KMS-11 (cell line): ENCODE data around the gene PSMC2.
"Not testable (repeated sequence)": the region's sequence is repeated elsewhere in the genome, so short reads cannot be mapped to it uniquely, and the experiment has no call there.

ENCODE experiments used
- H2AFZ ChIP-seq: fragments of 200-600 bp; sonication (generic); 2 replicates; pipeline ENCODE4 v1.6.1; 2016; ENCODE audit warnings: antibody characterized with exemption, mixed run types, low read depth
- H3K27ac ChIP-seq: fragments of 200-600 bp; sonication (generic); 2 replicates; pipeline ENCODE4 v1.6.1; 2016; ENCODE audit warnings: mild to moderate bottlenecking, mixed run types
- H3K27me3 ChIP-seq: fragments of 200-600 bp; sonication (generic); 2 replicates; pipeline ENCODE4 v1.6.1; 2017; ENCODE audit warnings: mild to moderate bottlenecking, low read depth, mixed run types, moderate library complexity; ENCODE audit not compliant: insufficient read depth
- H3K36me3 ChIP-seq: fragments of 200-600 bp; sonication (generic); 2 replicates; pipeline ENCODE4 v1.6.1; 2017; ENCODE audit warnings: mild to moderate bottlenecking, mixed run types; ENCODE audit not compliant: insufficient read depth
- H3K4me1 ChIP-seq: fragments of 200-600 bp; sonication (generic); 2 replicates; pipeline ENCODE4 v1.6.1; 2016; ENCODE audit warnings: mild to moderate bottlenecking, low read depth, mixed run types; ENCODE audit not compliant: poor library complexity, severe bottlenecking
- H3K4me2 ChIP-seq: fragments of 200-600 bp; sonication (generic); 2 replicates; pipeline ENCODE4 v1.7.0; 2016; ENCODE audit warnings: mild to moderate bottlenecking, mixed run types
- H3K4me3 ChIP-seq: fragments of 200-600 bp; sonication (generic); IDR thresholded peaks from 2 replicates; pipeline ENCODE4 v1.6.1; 2017; ENCODE audit warnings: low read depth, low read length, mixed read lengths; ENCODE audit not compliant: insufficient read depth
- H3K79me2 ChIP-seq: fragments of 200-600 bp; sonication (generic); 2 replicates; pipeline ENCODE4 v1.6.1; 2016; ENCODE audit warnings: low read depth, mixed run types; ENCODE audit not compliant: insufficient read depth
- H3K9ac ChIP-seq: fragments of 200-600 bp; sonication (generic); 2 replicates; pipeline ENCODE4 v1.6.1; 2016; ENCODE audit warnings: mild to moderate bottlenecking, mixed run types
- H4K20me1 ChIP-seq: fragments of 200-600 bp; sonication (generic); 2 replicates; pipeline ENCODE4 v1.6.1; 2016; ENCODE audit warnings: mild to moderate bottlenecking, mixed run types; ENCODE audit not compliant: insufficient read depth
- TF ChIP-seq, protein P1 (sequence below): fragments of 200-600 bp; sonication (generic); conservative IDR thresholded peaks from 2 replicates; pipeline ENCODE4 v1.6.1; 2017; ENCODE audit warnings: low read depth, mild to moderate bottlenecking, antibody characterized with exemption, low read length, moderate library complexity, mixed read lengths

Gene PSMC2

DNA sequence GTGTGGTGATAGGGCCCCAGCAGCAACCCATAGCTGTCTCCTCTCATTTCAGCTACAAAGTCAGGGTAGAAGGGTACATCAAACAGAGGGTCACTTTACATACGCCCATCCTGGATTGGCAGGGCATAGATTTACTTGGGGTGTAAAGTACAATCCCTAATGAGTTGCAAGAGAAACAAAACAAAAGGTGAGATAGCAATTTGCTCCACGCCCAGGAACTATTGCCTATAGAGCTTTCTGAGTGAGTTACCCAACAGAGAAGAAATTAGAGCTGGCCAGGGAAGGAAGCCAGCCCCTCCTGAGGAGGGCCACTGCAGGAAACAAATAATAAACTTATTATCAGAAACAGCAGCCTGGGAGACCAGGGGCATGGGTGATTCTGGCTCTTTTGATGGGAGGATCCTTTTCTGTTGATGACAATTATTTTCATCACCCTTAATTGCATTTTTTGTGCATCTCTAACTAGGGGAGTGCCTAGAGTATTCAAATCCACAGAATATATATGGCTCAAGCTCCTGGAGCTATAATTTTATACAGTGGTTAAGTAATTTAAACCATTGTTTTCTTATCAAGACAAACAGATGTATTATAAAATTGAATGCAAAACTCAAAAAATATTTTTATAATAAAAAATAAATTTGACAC, 51.2 kb downstream of the PSMC2 start:
- H3K4me3 ChIP-seq, result no peak overlapping the region
- no peak overlapping the region for H3K4me2 ChIP-seq
- H3K9ac ChIP-seq, result no peak overlapping the region
- H3K36me3 ChIP-seq, result no peaks in the 10 kb centered on the region
- no peaks in the 10 kb centered on the region for H3K27me3 ChIP-seq
- no peaks in the 10 kb centered on the region for H3K4me1 ChIP-seq
- no peak overlapping the region for H2AFZ ChIP-seq
- no peak overlapping the region for H3K27ac ChIP-seq
- no peaks in the 10 kb centered on the region for H3K79me2 ChIP-seq
- no peaks in the 10 kb centered on the region for H4K20me1 ChIP-seq
- TF ChIP-seq, protein P1, sequence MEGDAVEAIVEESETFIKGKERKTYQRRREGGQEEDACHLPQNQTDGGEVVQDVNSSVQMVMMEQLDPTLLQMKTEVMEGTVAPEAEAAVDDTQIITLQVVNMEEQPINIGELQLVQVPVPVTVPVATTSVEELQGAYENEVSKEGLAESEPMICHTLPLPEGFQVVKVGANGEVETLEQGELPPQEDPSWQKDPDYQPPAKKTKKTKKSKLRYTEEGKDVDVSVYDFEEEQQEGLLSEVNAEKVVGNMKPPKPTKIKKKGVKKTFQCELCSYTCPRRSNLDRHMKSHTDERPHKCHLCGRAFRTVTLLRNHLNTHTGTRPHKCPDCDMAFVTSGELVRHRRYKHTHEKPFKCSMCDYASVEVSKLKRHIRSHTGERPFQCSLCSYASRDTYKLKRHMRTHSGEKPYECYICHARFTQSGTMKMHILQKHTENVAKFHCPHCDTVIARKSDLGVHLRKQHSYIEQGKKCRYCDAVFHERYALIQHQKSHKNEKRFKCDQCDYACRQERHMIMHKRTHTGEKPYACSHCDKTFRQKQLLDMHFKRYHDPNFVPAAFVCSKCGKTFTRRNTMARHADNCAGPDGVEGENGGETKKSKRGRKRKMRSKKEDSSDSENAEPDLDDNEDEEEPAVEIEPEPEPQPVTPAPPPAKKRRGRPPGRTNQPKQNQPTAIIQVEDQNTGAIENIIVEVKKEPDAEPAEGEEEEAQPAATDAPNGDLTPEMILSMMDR, result no peak

DNA sequence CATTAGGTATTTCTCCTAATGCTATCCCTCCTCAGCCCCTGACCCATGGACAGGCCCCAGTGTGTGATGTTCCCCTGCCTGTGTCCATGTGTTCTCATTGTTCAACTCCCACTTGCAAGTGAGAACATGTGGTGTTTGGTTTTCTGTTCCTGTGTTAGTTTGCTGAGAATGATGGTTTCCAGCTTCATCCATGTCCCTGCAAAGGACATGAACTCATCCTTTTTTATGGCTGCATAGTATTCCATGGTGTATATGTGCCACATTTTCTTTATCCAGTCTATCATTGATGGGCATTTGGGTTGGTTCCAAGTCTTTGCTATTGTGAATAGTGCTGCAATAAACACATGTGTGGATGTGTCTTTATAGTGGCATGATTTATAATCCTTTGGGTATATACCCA, 52.2 kb downstream of the PSMC2 start:
- not testable (repeated sequence) for H2AFZ ChIP-seq, H3K27me3 ChIP-seq, H4K20me1 ChIP-seq, H3K4me2 ChIP-seq, H3K79me2 ChIP-seq, H3K4me1 ChIP-seq, H3K36me3 ChIP-seq, H3K9ac ChIP-seq, H3K4me3 ChIP-seq, H3K27ac ChIP-seq

DNA sequence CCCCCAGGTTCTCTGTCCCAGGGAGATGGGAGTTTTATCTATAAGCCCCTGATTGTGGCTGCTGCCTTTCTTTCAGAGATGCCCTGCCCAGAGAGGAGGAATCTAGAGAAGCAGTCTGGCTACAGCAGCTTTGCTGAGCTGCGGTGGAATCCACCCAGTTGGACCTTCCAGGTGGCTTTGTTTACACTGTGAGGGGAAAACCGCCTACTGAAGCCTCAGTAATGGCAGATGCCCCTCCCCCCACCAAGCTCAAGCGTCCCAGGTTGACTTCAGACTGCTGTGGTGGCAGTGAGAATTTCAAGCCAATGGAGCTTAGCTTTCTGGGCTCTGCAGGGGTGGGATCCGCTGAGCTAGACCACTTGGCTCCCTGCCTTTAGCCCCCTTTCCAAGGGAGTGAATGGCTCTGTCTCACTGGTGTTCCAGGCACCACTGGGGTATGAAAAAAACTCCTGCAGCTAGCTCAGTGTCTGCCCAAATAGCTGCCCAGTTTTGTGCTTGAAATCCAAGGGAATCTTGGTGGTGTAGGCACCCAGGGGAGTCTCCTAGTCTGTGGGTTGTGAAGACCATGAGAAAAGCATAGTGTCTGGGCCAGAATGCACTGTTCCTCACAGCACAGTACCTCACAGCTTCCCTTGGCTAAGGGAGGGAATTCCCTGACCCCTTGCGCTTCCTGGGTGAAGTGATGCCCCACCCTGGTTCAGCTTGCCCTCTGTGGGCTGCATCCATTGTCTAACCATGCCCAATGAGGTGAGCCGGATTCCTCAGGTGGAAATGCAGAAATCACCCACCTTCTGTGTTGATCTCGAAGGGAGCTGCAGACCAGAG, 58.6 kb downstream of the PSMC2 start:
- not testable (repeated sequence) for H3K79me2 ChIP-seq, H3K27me3 ChIP-seq, H3K4me3 ChIP-seq, H3K36me3 ChIP-seq, H4K20me1 ChIP-seq
- H3K27ac ChIP-seq, result peak overlapping the region; percentile 75
- H3K4me1 ChIP-seq, result peaks cover 25% of the 10 kb centered on the region
- peak overlapping the region; percentile 70 for H2AFZ ChIP-seq
- H3K9ac ChIP-seq, result peak overlapping the region; percentile 33; the same call in 1 of the 2 replicates
- peak overlapping the region; percentile 67 for H3K4me2 ChIP-seq

DNA sequence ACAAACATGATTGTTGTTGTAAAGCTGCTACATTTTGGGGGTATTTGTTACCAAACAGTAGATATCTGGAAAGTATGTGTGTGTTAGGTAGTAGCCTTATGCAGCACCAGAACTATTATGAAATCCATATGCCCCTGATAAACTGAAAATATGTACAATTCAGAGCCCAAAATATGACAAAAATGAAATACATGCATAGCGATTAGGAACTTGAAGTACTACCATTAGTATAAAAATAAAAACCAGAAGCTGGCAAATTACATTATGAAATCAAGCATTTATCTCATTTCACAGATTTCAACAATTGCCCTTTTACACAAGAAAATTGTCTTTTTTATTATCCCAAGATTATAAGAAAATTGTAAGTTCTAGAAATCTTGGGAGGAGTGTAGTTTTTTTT, 64.7 kb downstream of the PSMC2 start:
- no peak overlapping the region for H3K27ac ChIP-seq
- no peak overlapping the region for H3K4me3 ChIP-seq
- no peaks in the 10 kb centered on the region for H3K27me3 ChIP-seq
- no peak overlapping the region for H2AFZ ChIP-seq
- H3K4me2 ChIP-seq, result no peak overlapping the region
- H3K79me2 ChIP-seq, result no peaks in the 10 kb centered on the region
- no peak overlapping the region for H3K9ac ChIP-seq
- H4K20me1 ChIP-seq, result no peaks in the 10 kb centered on the region
- H3K36me3 ChIP-seq, result no peaks in the 10 kb centered on the region
- TF ChIP-seq, protein P1, result no peak
- H3K4me1 ChIP-seq, result peaks cover 2% of the 10 kb centered on the region

DNA sequence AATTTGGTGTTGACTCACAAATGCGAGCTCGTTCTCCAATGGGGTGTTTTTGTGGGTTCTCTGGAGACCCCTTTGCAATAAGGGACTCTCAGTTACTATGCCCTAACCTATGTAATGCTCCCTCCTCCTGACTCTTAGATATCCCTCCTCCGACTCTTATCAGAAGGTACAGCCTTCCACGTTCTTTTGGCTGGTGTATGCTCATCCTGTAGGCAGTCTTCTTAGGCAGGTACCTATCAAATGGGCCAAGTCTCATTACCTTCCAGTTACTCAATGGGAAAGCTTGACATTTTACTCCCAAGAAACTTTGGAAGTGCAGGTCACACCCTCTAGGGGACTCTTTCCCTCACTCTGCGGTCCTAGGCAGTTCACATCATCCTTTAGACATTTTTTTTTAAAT, 66.0 kb downstream of the PSMC2 start:
- no peak overlapping the region for H3K27ac ChIP-seq
- no peaks in the 10 kb centered on the region for H3K4me1 ChIP-seq
- no peak overlapping the region for H3K4me2 ChIP-seq
- no peak overlapping the region for H3K9ac ChIP-seq
- H2AFZ ChIP-seq, result no peak overlapping the region
- H3K27me3 ChIP-seq, result no peaks in the 10 kb centered on the region
- no peaks in the 10 kb centered on the region for H4K20me1 ChIP-seq
- H3K36me3 ChIP-seq, result no peaks in the 10 kb centered on the region
- H3K79me2 ChIP-seq, result no peaks in the 10 kb centered on the region
- TF ChIP-seq, protein P1, result no peak
- no peak overlapping the region for H3K4me3 ChIP-seq
